Lung (tissue), 12 donors: ENCODE data around the gene STRADA. TPM values are rescaled to one million over a fixed set of nuclear protein-coding genes. Genes with fewer than 3 reads are reported as not detected.

Experiments
- ATAC-seq: fragments of 200-7000 bp; cut with Tn5 transposase; one replicate; pipeline ENCODE4 v1.9.1; 2020; ENCODE audit warnings: moderate number of reproducible peaks; ENCODE audit not compliant: insufficient read depth, low FRiP score
- DNase-seq, 3 donors: peaks; one replicate each; pipeline ENCODE4 v3.0.0-alpha.2; 2013 to 2017
- H3K27ac ChIP-seq, 2 donors: one replicate each; pipeline ENCODE4 v1.5.1; 2013; ENCODE audit warnings: mild to moderate bottlenecking in 2 of 2, moderate library complexity in 2 of 2, control low read depth in 1 of 2, inconsistent platforms in 1 of 2, low read depth in 1 of 2, low read length in 1 of 2
- H3K27me3 ChIP-seq, 3 donors: one replicate each; pipeline ENCODE4 v1.5.1; 2013; ENCODE audit warnings: low read length in 2 of 3; ENCODE audit not compliant: control insufficient read depth in 3 of 3, insufficient read depth in 3 of 3
- H3K36me3 ChIP-seq, 4 donors: one replicate each; pipeline ENCODE4 v1.5.1; 2013; ENCODE audit warnings: low read length in 4 of 4, mild to moderate bottlenecking in 1 of 4, moderate library complexity in 1 of 4; ENCODE audit not compliant: control insufficient read depth in 4 of 4, insufficient read depth in 4 of 4
- H3K4me1 ChIP-seq, 5 donors: one replicate each; pipeline ENCODE4 v1.5.1; 2013; ENCODE audit warnings: low read length in 5 of 5, mild to moderate bottlenecking in 2 of 5, moderate library complexity in 1 of 5; ENCODE audit not compliant: control insufficient read depth in 5 of 5, insufficient read depth in 5 of 5
- H3K4me3 ChIP-seq: one replicate; pipeline ENCODE4 v1.5.1; 2013; ENCODE audit warnings: mild to moderate bottlenecking, control low read depth, moderate library complexity
- H3K9ac ChIP-seq, 2 donors: one replicate each; pipeline ENCODE4 v1.5.1; 2013; ENCODE audit warnings: low read length in 2 of 2, control low read depth in 1 of 2; ENCODE audit not compliant: insufficient read depth in 1 of 2
- H3K9me3 ChIP-seq, 4 donors: one replicate each; pipeline ENCODE4 v1.5.1; 2013; ENCODE audit warnings: low read length in 3 of 4, mild to moderate bottlenecking in 1 of 4, moderate library complexity in 1 of 4; ENCODE audit not compliant: control insufficient read depth in 4 of 4, insufficient read depth in 3 of 4
- CTCF ChIP-seq: IDR thresholded peaks from 2 replicates; pipeline ENCODE4 v1.5.1; 2012; ENCODE audit warnings: mild to moderate bottlenecking; ENCODE audit errors: control extremely low read depth, extremely low read depth
- WGBS, 2 donors: extraction: QIAGEN DNeasy Blood & Tissue Kit; methylation state at CpG; one replicate each; pipeline ENCODE4 v1.1.7; 2013; 5-methylcytosine and 5-hydroxymethylcytosine counted together
- polyA plus RNA-seq, 2 donors: library from polyadenylated mRNA; stranded (reverse); fragments of 200-250 nt; gene quantifications; one replicate each; pipeline ENCODE4 v1.2.1, GENCODE V29; 2013
- total RNA-seq, 2 donors: library from RNA; depleted of rRNA in 1 of 2; stranded (reverse); fragments of >200 nt in 1 of 2; gene quantifications; one replicate each; pipeline ENCODE4 v1.2.1, GENCODE V29; 2014 to 2021
- donor health status: control.
- donor health status: control.
- donor health status: Bipolar disorder and iron deficiency.
- donor health status: healthy.
- donor health status: DM: yes; HTN: yes; CAD: no.

Gene STRADA
- total and polyA plus RNA-seq, 4 donors = 20.7 to 48.8 (median 28.4) TPM

GRCh38 chr17:63704836-63705235 lies 36.8 kb downstream of the STRADA start:
- 89 to 91% methylated on average over 9 of the region's 9 CpGs for WGBS, 2 donors
- DNase-seq (no peak), ATAC-seq (no peak)
- H3K4me3 ChIP-seq = no peak overlapping the region
- peaks cover 0 to 19% (median 8%) of the 10 kb centered on the region in 5 donors for H3K4me1 ChIP-seq
- TF ChIP-seq CTCF = no peak
- H3K27ac ChIP-seq = no peak overlapping the region
- no peaks in the 10 kb centered on the region for H3K9me3 ChIP-seq
- peaks cover 13 to 29% (median 21%) of the 10 kb centered on the region in 4 donors for H3K36me3 ChIP-seq
- no peaks in the 10 kb centered on the region for H3K27me3 ChIP-seq
- no peak overlapping the region for H3K9ac ChIP-seq

- no peak for TF ChIP-seq CTCF
- H3K27me3 ChIP-seq = no peaks in the 10 kb centered on the region
- 93 to 97% methylated on average over 11 of the region's 11 CpGs for WGBS, 2 donors
- H3K4me3 ChIP-seq = no peak overlapping the region
- ATAC-seq = no peak
- peaks cover 0 to 19% (median 8%) of the 10 kb centered on the region in 5 donors for H3K4me1 ChIP-seq
- no peaks in the 10 kb centered on the region for H3K9me3 ChIP-seq
- peaks cover 6 to 27% (median 20%) of the 10 kb centered on the region in 4 donors for H3K36me3 ChIP-seq
- DNase-seq = no peak
- H3K27ac ChIP-seq = no peak overlapping the region
- H3K9ac ChIP-seq = no peak overlapping the region
These were observed 37.4 kb downstream of the STRADA start for GRCh38 chr17:63704259-63704576.

- ATAC-seq (no peak), DNase-seq (no peak)
- no peak overlapping the region for H3K9ac ChIP-seq
- TF ChIP-seq CTCF = no peak
- H3K4me3 ChIP-seq = no peak overlapping the region
- 86 to 93% methylated on average over 16 of the region's 16 CpGs for WGBS, 2 donors
- H3K4me1 ChIP-seq = peaks cover 0 to 19% (median 8%) of the 10 kb centered on the region in 5 donors
- H3K27ac ChIP-seq = no peak overlapping the region
- no peaks in the 10 kb centered on the region for H3K27me3 ChIP-seq
- H3K9me3 ChIP-seq = no peaks in the 10 kb centered on the region
- peaks cover 1 to 27% (median 15%) of the 10 kb centered on the region in 4 donors for H3K36me3 ChIP-seq
These were observed 37.9 kb downstream of the STRADA start for GRCh38 chr17:63703556-63704258.

GRCh38 chr17:63703029-63703428 lies 38.6 kb downstream of the STRADA start:
- peaks cover 0 to 19% (median 8%) of the 10 kb centered on the region in 5 donors for H3K4me1 ChIP-seq
- H3K9me3 ChIP-seq = no peaks in the 10 kb centered on the region
- peaks cover 0 to 27% (median 14%) of the 10 kb centered on the region in 4 donors for H3K36me3 ChIP-seq
- no peak overlapping the region for H3K9ac ChIP-seq
- no peaks in the 10 kb centered on the region for H3K27me3 ChIP-seq
- no peak for TF ChIP-seq CTCF
- 84 to 94% methylated on average over 5 of the region's 5 CpGs for WGBS, 2 donors
- no peak overlapping the region for H3K27ac ChIP-seq
- no peak for ATAC-seq
- DNase-seq = no peak
- H3K4me3 ChIP-seq = no peak overlapping the region
